CD4-positive, CD25-positive, alpha-beta regulatory T cell (primary cell): ENCODE data around the gene CELSR1. TPM values are rescaled to one million over a fixed set of nuclear protein-coding genes. Genes with fewer than 3 reads are reported as not detected.

Experiments
- ATAC-seq, 2 donors: fragments of 150-1000 bp; cut with Tn5 transposase; one replicate each; pipeline ENCODE4 v1.10.0; 2021; ENCODE audit warnings: low read depth in 2 of 2, moderate number of reproducible peaks in 2 of 2, moderate library complexity in 1 of 2
- DNase-seq, 3 donors: peaks; one replicate each; pipeline versions ENCODE4 v3.0.0 to v3.0.0-alpha.2; 2012 to 2022; ENCODE audit warnings: mixed read lengths in 1 of 3
- H3K27ac ChIP-seq: one replicate; pipeline ENCODE4 v1.7.0; 2013; ENCODE audit warnings: mild to moderate bottlenecking, low read length; ENCODE audit not compliant: insufficient read depth, poor library complexity, severe bottlenecking
- H3K27me3 ChIP-seq: one replicate; pipeline ENCODE4 v1.7.0; 2013; ENCODE audit warnings: low read length; ENCODE audit not compliant: control insufficient read depth, insufficient read depth
- H3K36me3 ChIP-seq: one replicate; pipeline ENCODE4 v1.7.0; 2013; ENCODE audit warnings: mild to moderate bottlenecking, low read length, moderate library complexity; ENCODE audit not compliant: control insufficient read depth, insufficient read depth
- H3K4me1 ChIP-seq: 2 replicates; pipeline ENCODE4 v1.7.0; 2013; ENCODE audit warnings: mild to moderate bottlenecking, low read length; ENCODE audit not compliant: insufficient read depth, control insufficient read depth, poor library complexity, severe bottlenecking
- H3K4me3 ChIP-seq: one replicate; pipeline ENCODE4 v1.7.0; 2013; ENCODE audit warnings: low read depth, mild to moderate bottlenecking, low read length, moderate library complexity
- H3K9me3 ChIP-seq, 2 experiments: 1 replicate in 1 of 2; 2 replicates in 1 of 2; pipeline ENCODE4 v1.7.0; 2013; ENCODE audit warnings: low read length in 2 of 2, mild to moderate bottlenecking in 1 of 2, moderate library complexity in 1 of 2; ENCODE audit not compliant: control insufficient read depth in 2 of 2
- H3K27ac Mint-ChIP-seq, 3 donors: one replicate each; pipeline ENCODE4 v1.8.0; 2020 to 2022; ENCODE audit warnings: mild to moderate bottlenecking in 3 of 3, mixed read lengths in 3 of 3, moderate library complexity in 2 of 3
- H3K27me3 Mint-ChIP-seq: one replicate; pipeline ENCODE4 v1.8.0; 2022; ENCODE audit warnings: mild to moderate bottlenecking, mixed read lengths
- H3K36me3 Mint-ChIP-seq: one replicate; pipeline ENCODE4 v1.8.0; 2020; ENCODE audit warnings: mixed read lengths
- H3K4me1 Mint-ChIP-seq, 4 donors: one replicate each; pipeline ENCODE4 v1.8.0; 2020 to 2022; ENCODE audit warnings: mixed read lengths in 4 of 4, mild to moderate bottlenecking in 1 of 4
- H3K4me3 Mint-ChIP-seq, 4 donors: one replicate each; pipeline ENCODE4 v1.8.0; 2020 to 2022; ENCODE audit warnings: mild to moderate bottlenecking in 4 of 4, mixed read lengths in 4 of 4, moderate library complexity in 3 of 4
- H3K9me3 Mint-ChIP-seq, 7 donors: one replicate each; pipeline ENCODE4 v1.8.0; 2020 to 2022; ENCODE audit warnings: mixed read lengths in 7 of 7, mild to moderate bottlenecking in 3 of 7, moderate library complexity in 2 of 7
- polyA plus RNA-seq, 4 donors: library from polyadenylated mRNA; unstranded; fragments of 300-500 nt; fragmentation: Illumina TruSeq; gene quantifications; one replicate each; pipeline ENCODE4 v1.2.3, GENCODE V29; 2021
- total RNA-seq: library from RNA; stranded (reverse); gene quantifications from one replicate; pipeline ENCODE4 v1.2.3, GENCODE V29; 2022

Gene CELSR1
- total and polyA plus RNA-seq, 5 donors from 2014 or later: 0.10 to 1.4 (median 0.45) TPM; not detected in 1

DNA sequence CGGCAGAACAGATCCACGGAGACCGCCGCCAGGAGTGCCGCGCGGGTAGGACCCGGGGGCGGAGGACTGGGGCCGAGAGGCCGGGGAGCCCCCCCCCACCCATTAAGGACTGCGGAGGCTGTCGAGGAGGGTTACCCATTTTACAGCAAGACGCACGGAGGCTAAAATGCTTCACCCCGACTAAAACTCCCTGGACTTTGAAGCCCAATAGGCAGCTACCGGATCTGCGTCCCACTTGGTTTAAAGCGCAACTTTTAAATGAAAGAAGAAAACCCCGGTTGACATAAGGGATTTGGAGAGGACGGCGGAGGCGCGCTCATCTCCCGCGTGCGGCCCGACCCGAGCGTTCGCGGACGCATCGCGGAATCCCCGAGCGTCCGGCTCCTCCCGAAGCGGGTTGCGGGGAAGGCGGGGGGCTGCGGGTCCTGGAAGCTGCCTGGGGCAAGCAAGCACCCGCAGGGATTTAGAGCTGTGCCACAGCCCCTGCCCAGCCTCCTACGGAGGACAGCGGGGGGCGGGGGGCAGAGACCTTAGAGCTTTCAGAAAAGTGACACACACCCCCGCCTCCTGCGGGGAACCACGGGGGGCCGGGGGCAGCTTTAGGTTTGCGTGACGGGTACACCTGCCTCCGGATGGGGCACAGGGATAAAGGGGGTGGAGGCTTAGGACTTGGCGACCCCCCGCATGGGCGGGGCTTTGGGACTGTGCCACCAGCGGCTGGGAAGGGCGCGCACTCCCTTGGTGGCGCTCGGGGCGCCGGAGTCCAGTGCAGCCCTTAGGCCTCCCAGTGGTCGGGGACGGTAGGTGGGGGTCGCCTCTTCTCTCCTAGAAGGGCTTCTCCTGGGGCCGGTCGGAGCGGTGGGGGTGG lies 760 bp upstream of the CELSR1 start:
- Mint-ChIP-seq H3K27me3 (peaks cover 37% of the 10 kb centered on the region), H3K9me3 (no peaks in the 10 kb centered on the region), H3K27ac (no peak overlapping the region), H3K4me1 (peaks cover 0 to 10% (median 3%) of the 10 kb centered on the region in 4 donors), H3K36me3 (no peaks in the 10 kb centered on the region), H3K4me3 (peak overlapping the region in 1 of 4 donors; percentile 52)
- H3K27ac ChIP-seq: no peak overlapping the region
- no peak for DNase-seq
- peaks cover 6% of the 10 kb centered on the region for H3K4me1 ChIP-seq
- H3K9me3 ChIP-seq: no peaks in the 10 kb centered on the region
- H3K4me3 ChIP-seq: no peak overlapping the region
- peaks cover 6% of the 10 kb centered on the region for H3K27me3 ChIP-seq
- ATAC-seq: no peak
- no peaks in the 10 kb centered on the region for H3K36me3 ChIP-seq

- no peak overlapping the region for H3K27ac Mint-ChIP-seq
- no peak overlapping the region for H3K4me3 ChIP-seq
- H3K27ac ChIP-seq: no peak overlapping the region
- ATAC-seq: no peak
- DNase-seq: no peak
- H3K4me1 ChIP-seq: peaks cover 6% of the 10 kb centered on the region
- H3K4me1 Mint-ChIP-seq: peaks cover 0 to 8% (median 3%) of the 10 kb centered on the region in 4 donors
- no peak overlapping the region for H3K4me3 Mint-ChIP-seq
- H3K9me3 ChIP-seq: no peaks in the 10 kb centered on the region
- H3K27me3 Mint-ChIP-seq: peaks cover 32% of the 10 kb centered on the region
- peaks cover 0 to 2% (median 0%) of the 10 kb centered on the region in 7 donors for H3K9me3 Mint-ChIP-seq
- peaks cover 6% of the 10 kb centered on the region for H3K27me3 ChIP-seq
- no peaks in the 10 kb centered on the region for H3K36me3 ChIP-seq
- peaks cover 3% of the 10 kb centered on the region for H3K36me3 Mint-ChIP-seq
These were observed 739 bp downstream of the CELSR1 start for GRCh38 chr22:46536537-46537224.

- H3K36me3 Mint-ChIP-seq: peaks cover 3% of the 10 kb centered on the region
These were observed 1.4 kb downstream of the CELSR1 start for GRCh38 chr22:46535876-46536536.

GRCh38 chr22:46534901-46535630 lies 2.4 kb downstream of the CELSR1 start:
- H3K27me3 ChIP-seq: peaks cover 3% of the 10 kb centered on the region
- peak overlapping the region in 2 of 4 donors; percentile 27 to 31 for H3K4me3 Mint-ChIP-seq

More at GRCh38 chr22:46535876-46536536, 1.4 kb downstream of the CELSR1 start:
- Mint-ChIP-seq H3K27ac (no peak overlapping the region), H3K27me3 (peaks cover 26% of the 10 kb centered on the region), H3K4me3 (no peak overlapping the region), H3K9me3 (peaks cover 0 to 2% (median 0%) of the 10 kb centered on the region in 7 donors), H3K4me1 (peaks cover 0 to 8% (median 3%) of the 10 kb centered on the region in 4 donors)
- no peaks in the 10 kb centered on the region for H3K36me3 ChIP-seq
- no peaks in the 10 kb centered on the region for H3K9me3 ChIP-seq
- no peak overlapping the region for H3K4me3 ChIP-seq
- DNase-seq: no peak
- H3K4me1 ChIP-seq: peaks cover 6% of the 10 kb centered on the region
- ATAC-seq: no peak
- peaks cover 3% of the 10 kb centered on the region for H3K27me3 ChIP-seq
- H3K27ac ChIP-seq: no peak overlapping the region

DNA sequence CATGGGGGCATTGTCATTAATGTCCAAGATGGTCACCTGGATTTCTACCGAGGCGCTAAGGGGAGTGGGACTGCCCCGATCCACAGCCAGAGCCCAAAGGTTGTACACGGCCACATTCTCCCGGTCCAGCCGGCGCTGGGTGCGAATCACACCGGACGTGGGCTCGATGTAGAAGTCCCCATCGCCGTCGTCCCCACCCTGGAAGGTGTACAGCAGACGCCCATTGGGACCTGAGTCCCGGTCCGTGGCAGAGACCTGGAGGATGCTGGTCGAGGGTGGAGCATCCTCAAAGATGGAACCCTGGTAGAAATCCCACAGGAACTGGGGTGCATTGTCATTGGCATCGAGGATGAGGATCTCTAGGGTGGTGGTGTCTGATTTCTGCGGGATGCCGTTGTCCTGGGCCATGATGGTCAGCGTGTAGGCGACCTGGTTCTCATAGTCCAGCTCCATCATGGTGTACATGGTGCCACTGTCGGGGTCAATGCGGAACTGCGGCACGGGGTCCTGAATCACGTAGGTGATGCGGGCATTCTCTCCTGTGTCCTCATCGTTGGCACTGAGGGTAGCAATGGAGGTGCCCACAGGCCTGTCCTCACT lies 3.1 kb downstream of the CELSR1 start:
- peaks cover 19% of the 10 kb centered on the region for H3K27me3 Mint-ChIP-seq
- H3K4me1 Mint-ChIP-seq: peaks cover 0 to 8% (median 3%) of the 10 kb centered on the region in 4 donors
- Histone ChIP-seq H3K27ac (no peak overlapping the region), H3K4me1 (peaks cover 6% of the 10 kb centered on the region), H3K36me3 (no peaks in the 10 kb centered on the region), H3K9me3 (no peaks in the 10 kb centered on the region), H3K4me3 (no peak overlapping the region), H3K27me3 (peaks cover 3% of the 10 kb centered on the region)
- H3K27ac Mint-ChIP-seq: no peak overlapping the region
- peaks cover 3% of the 10 kb centered on the region for H3K36me3 Mint-ChIP-seq
- no peak for ATAC-seq
- peak overlapping the region in 1 of 4 donors; percentile 31 for H3K4me3 Mint-ChIP-seq
- no peak for DNase-seq
- peaks cover 0 to 2% (median 0%) of the 10 kb centered on the region in 7 donors for H3K9me3 Mint-ChIP-seq

More at GRCh38 chr22:46534901-46535630, 2.4 kb downstream of the CELSR1 start:
- DNase-seq (no peak), ATAC-seq (no peak)
- Mint-ChIP-seq H3K9me3 (peaks cover 0 to 2% (median 0%) of the 10 kb centered on the region in 7 donors), H3K27me3 (peaks cover 25% of the 10 kb centered on the region), H3K4me1 (peaks cover 0 to 8% (median 3%) of the 10 kb centered on the region in 4 donors), H3K36me3 (peaks cover 3% of the 10 kb centered on the region), H3K27ac (no peak overlapping the region)
- H3K36me3 ChIP-seq: no peaks in the 10 kb centered on the region
- no peak overlapping the region for H3K4me3 ChIP-seq
- H3K27ac ChIP-seq: no peak overlapping the region
- H3K4me1 ChIP-seq: peaks cover 6% of the 10 kb centered on the region
- no peaks in the 10 kb centered on the region for H3K9me3 ChIP-seq

DNA sequence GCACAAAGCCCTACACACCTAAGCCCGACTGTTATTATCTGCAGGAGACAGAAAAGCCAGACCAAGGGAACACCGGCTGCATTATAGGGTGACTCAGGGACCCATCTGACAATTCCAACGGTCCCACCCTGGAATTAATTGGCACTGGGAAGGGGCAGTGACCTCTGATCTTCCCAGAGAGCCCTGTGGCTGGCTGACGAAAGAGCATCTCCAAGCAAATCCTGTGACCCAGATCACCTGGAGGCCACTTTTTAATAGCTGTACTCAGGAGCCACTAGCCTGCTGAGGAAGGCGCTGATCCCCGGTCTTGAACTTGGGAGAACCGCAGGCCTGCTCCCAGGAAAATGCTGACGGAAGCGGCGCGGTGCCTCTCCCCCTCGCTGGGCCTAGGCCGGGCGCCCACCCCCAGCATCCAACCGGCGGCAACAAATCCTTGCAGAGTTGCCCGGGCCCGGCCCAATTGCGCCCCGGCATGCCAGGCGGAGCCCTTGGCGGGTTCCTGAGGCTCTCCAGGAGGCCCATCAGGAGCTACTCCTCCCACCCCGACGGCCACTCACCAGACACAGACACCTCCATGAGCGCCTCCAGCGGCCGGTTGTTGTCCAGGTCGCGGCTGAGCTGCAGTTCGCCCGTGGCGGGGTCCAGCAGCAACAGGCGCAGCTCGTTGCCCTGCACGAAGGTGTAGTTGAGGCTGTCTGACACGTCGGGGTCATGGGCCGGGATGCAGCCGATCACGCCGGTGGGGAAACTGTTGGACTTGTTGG lies 4.2 kb downstream of the CELSR1 start:
- Histone ChIP-seq H3K4me3 (no peak overlapping the region), H3K27ac (no peak overlapping the region), H3K27me3 (no peaks in the 10 kb centered on the region), H3K36me3 (no peaks in the 10 kb centered on the region), H3K4me1 (peaks cover 6% of the 10 kb centered on the region), H3K9me3 (no peaks in the 10 kb centered on the region)
- Mint-ChIP-seq H3K27ac (no peak overlapping the region), H3K4me3 (no peak overlapping the region), H3K27me3 (peaks cover 14% of the 10 kb centered on the region), H3K4me1 (no peaks in the 10 kb centered on the region), H3K36me3 (peaks cover 3% of the 10 kb centered on the region), H3K9me3 (peaks cover 0 to 2% (median 0%) of the 10 kb centered on the region in 7 donors)
- ATAC-seq: no peak
- no peak for DNase-seq
